IPS-18c (cell line): Measurements from ENCODE around the gene RAB33B.
A peak's percentile ranks its signal among the peaks of the same experiment; 100 is the strongest.
"Not testable (repeated sequence)": the region's sequence is repeated elsewhere in the genome, so short reads cannot be mapped to it uniquely, and the experiment has no call there.

ENCODE experiments used
- H3K4me3 ChIP-seq: 2 replicates; pipeline ENCODE4 v1.7.0; 2013; ENCODE audit warnings: low read depth, mild to moderate bottlenecking, low read length, moderate library complexity; ENCODE audit not compliant: insufficient read depth
- H3K9me3 ChIP-seq: one replicate; pipeline ENCODE4 v1.6.1; 2013; ENCODE audit warnings: mild to moderate bottlenecking, low read length, moderate library complexity; ENCODE audit not compliant: control insufficient read depth, insufficient read depth

RAB33B gene

DNA sequence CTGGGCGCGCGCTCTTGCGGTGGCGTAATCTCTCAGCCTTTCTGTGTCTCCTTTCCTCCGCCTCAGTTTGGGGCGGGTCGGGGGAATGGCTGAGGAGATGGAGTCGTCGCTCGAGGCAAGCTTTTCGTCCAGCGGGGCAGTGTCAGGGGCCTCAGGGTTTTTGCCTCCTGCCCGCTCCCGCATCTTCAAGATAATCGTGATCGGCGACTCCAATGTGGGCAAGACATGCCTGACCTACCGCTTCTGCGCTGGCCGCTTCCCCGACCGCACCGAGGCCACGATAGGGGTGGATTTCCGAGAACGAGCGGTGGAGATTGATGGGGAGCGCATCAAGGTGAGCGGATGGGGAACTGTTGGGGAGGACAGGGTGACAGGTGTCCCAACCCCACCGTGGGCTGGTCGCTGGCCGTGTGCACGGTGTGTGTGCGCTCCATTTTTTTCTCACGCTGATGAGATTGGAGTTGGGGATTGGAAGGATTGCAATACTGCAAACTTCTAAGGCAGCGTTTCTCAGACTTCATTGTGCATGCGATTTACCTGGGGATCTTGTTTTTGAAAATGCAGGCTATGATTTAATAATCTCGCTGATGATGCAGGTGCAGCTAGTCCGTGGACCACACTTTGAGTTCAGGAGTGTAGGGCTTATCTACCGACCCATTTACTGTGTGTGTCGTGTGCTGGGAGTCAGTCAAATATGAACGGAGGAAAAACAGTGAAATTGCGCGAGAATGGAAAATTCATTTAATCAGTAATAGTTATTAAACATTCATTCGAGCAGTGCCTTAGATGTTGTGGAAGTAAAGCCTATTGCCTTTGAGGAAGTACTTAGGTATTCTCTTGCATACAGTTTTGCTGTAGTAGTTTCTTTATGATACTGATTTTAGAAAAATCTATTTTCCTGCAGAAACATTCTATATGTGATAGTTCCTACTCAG is at the start of gene RAB33B:
Gene RAB33B (plus strand): TSS at position 11 of the 935 bp plus-strand sequence. CDS start 75 bp downstream, at position 86.
- H3K9me3 ChIP-seq = no peaks in the 10 kb centered on the region
- peak within 1 kb of the TSS; percentile 97 for H3K4me3 ChIP-seq

DNA sequence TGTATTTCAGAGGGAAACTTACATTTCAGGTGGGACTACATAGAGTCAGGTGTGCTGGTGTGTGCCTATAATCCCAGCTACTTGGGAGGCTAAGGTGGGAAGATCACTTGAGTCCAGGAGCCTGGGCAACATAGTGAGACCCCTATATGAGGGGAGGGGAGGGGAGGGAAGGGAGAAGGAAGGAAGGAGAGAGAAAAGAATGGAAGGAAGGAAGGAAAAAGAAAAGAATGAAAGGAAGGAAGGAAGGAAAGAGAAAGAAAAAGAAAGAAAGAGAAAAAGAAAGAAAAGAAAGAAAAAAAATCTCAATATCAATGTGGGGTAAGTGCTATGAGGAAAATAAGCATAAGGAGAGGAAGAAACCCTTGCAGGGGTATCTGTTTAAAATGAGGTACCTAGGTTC is 43.6 kb upstream of the RAB33B start:
- H3K9me3 ChIP-seq = peaks cover 2% of the 10 kb centered on the region
- no peak overlapping the region for H3K4me3 ChIP-seq

DNA sequence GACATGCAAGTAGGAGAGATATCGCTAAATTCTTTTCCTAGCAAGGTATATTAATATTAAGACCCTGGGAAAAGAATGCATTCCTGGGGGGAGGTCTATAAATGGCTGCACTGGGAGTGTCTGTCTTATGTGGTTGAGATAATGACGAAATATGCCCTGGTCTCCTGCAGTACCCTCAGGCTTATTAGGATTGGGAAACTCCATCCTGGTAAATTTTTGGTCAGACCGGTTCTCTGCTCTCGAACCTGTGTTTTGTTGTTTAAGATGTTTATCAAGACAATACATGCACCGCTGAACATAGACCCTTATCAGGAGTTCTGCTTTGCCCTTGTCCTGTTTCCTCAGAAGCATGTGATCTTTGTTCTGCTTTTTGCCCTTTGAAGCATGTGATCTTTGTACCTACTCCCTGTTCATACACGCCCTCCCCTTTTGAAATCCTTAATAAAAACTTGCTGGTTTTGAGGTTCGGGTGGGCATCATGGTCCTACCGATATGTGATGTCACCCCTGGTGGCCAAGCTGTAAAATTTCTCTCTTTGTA is 39.2 kb upstream of the RAB33B start:
- not testable (repeated sequence) for H3K9me3 ChIP-seq, H3K4me3 ChIP-seq

DNA sequence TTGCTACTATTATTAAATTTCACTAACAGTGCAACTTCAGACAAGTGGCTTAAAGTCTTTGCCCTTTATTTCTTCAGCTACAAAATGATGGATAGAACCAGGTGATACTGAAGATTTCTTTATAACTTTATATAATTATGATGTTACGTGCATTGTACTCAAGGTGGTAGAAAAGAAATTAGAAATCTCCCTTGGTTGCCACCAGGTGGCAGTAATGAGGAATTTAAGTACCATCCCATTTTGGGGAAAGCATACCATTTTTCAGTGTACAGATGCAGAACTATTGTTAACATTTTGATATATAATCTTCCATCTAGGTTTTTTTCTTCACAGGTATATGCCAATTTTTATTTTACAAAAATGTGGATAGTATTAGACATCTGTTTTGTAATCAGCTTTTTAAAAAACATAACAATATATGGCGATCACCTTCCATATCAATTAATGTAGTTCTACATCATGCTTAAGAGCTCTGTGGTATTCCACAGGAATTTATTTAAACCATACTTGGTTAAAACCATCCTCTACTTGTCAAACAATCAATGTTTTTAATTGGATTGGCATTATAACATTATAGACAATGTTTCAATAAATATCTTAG is 37.7 kb upstream of the RAB33B start:
- Histone ChIP-seq H3K9me3 (peaks cover 3% of the 10 kb centered on the region), H3K4me3 (no peak overlapping the region)

DNA sequence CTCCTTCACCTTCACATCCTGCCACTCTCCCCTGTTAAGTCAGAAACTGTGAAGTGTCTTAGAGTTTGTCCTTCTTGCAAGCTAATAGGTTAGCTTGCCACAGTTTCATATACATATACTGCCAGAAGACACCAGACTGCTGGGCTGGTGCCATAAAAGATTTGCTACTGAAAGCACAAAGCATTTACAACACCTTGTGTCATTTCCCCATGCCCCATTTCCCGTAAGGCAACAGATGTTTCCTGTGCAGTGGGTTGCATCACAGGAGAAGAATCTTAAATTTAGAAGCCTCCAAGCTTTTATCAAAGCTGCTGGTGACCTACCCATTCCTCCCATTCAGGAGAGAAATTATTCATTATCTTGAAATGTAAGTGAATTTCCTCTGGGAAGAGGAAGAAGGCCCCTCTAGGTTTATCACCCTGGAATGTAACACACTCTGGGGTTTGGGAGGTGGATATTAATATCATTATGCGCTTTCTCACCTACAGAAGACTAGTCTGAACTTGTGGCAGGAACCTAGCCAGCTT is 34.5 kb upstream of the RAB33B start:
- no peak overlapping the region for H3K4me3 ChIP-seq

DNA sequence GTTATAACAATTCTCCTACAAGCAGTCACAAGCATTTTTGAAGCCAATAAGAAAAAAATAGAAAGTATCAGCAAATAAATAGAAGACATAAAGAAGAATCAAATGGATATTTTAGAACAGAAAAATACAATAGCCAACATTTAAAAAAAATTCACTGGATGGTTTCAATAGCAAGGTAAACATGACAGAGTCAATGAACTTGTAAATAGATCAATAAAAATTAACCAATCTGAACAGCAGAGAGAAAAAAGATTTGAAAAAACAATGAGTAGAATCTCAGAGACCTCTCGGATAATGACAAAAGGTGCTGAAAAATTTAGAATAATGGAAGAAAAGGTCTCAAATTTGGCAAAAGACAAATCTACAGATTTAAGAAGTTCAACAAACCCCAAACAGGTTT is 33.3 kb upstream of the RAB33B start:
- Histone ChIP-seq H3K9me3 (no peaks in the 10 kb centered on the region), H3K4me3 (no peak overlapping the region)

More for the DNA sequence above, 34.5 kb upstream of the RAB33B start:
- H3K9me3 ChIP-seq = peaks cover 3% of the 10 kb centered on the region

DNA sequence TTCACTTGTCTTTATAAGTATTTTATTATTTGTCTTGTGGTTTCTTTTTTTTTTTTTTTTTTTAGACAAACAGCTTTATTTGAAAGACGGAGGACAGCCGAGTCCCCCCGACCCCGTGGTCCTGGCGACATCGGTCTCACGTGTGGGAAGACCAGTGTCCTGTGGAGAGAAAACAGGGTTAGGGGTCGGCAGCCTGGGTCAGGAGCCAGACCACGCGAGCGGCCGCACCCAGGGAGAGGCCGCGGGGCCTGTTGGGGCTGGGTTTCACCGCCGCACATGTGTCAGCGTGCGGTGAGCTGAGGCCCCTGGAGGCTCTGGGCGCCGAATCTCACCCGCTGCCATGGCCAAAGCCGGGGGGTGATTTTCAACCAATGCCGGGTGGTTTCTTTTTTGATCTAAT is 17.8 kb upstream of the RAB33B start:
- Histone ChIP-seq H3K9me3 (no peaks in the 10 kb centered on the region), H3K4me3 (no peak overlapping the region)

DNA sequence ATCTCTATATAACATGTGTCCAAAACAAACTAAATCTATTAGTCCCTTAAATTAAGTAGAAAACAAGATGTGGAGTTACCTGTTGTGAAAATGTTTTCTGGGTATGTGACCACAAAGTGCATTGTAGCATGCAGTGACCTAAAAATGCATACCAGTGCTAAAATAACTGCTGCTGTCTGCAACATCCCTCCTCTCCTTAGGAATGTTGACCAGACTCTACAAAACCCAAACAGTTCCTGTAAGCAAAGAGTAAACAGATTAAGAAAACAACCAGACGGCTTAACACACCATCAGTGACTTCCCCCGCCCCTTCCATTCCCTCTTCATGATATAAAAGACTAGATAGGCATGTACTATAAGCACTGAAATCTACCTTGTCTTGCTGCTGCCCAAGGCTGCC is 15.8 kb upstream of the RAB33B start:
- no peak overlapping the region for H3K4me3 ChIP-seq
- H3K9me3 ChIP-seq = no peaks in the 10 kb centered on the region

DNA sequence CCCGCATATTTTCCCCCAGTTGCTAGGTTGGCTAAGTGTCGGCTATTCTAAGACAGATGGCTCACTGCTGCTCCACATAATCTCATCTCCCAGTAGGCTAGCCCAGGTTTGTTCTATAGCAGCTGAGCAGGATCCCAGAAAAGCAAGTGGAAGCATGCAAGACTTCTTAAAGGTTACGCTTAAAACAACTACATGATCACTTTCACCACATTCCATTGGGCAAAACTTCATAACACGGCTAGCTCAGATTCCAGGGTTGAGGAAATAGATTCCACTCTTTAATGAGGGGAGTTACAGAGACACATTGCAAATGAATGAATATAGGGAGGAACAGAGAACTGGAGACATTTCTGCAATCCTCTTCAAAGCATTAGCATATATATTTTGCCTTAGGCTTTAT is 12.9 kb upstream of the RAB33B start:
- Histone ChIP-seq H3K4me3 (no peak overlapping the region), H3K9me3 (no peaks in the 10 kb centered on the region)

DNA sequence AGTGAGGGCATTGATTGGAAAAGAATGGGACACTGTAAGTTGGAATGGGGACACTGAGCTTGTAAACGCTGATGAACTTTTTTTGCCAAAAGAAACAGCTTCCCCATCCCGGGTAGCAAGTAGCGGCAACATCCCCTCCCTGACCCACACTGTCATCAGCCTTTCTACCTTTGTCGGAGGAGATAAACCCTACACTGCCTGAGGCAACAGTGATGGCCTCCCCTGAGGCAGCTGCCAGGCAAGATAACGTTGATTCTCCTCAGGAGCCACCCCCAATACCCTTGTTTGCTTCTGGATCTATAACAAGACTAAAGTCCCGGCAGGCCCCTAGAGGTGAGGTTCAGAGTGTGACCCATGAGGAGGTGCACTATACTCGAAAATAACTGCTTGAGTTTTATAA is 10.3 kb upstream of the RAB33B start:
- Histone ChIP-seq H3K9me3 (no peaks in the 10 kb centered on the region), H3K4me3 (no peak overlapping the region)

DNA sequence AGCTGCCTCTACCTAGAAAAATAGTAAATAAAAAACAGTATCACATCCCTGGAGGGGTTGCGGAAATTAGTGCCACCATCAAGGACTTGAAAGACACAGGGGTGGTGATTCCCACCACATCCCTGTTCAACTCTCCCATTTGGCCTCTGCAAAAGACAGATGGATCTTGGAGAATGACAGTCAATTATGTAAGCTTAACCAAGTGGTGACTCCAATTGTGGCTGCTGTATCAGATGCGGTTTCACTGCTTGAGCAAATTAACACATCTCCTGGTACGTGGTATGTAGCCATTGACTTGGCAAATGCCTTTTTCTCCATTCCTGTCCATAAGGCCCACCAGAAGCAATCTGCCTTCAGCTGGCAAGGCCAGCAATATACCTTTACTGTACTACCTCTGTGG is 9.0 kb upstream of the RAB33B start:
- not testable (repeated sequence) for H3K9me3 ChIP-seq, H3K4me3 ChIP-seq

DNA sequence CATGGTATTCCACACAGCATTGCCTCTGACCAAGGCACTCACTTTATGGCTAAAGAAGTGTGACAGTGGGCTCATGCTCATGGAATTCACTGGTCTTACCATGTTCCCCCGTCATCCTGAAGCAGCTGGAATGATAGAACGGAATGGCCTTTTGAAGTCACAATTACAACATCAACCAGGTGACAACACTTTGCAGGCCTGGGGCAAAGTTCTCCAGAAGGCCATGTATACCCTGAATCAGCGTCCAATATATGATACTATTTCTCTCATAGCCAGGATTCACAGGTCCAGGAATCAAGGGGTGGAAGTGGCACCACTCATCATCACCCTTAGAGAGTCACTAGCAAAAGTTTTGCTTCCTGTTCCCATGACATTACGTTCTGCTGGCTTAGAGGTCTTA is 6.8 kb upstream of the RAB33B start:
- H3K9me3 ChIP-seq, H3K4me3 ChIP-seq: not testable (repeated sequence)

DNA sequence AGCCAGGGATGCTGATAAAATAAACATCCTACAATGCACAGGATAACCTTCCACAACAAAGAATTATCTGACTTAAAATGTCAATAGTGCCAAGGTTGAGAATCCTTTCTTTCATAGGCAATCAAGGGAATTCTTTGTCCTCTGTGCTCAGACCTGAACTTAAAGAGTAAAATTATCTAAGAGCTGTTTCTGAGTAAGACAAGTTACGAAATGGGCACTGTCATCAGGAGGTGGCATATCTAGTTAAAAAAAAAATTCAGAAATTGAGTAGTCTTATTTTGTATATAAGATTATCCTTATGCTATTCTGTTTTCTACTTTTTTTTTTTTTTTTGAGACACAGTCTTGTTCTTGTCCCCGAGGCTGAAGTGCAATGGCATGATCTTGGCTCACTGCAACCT is 3.3 kb upstream of the RAB33B start:
- Histone ChIP-seq H3K4me3 (no peak overlapping the region), H3K9me3 (no peaks in the 10 kb centered on the region)

DNA sequence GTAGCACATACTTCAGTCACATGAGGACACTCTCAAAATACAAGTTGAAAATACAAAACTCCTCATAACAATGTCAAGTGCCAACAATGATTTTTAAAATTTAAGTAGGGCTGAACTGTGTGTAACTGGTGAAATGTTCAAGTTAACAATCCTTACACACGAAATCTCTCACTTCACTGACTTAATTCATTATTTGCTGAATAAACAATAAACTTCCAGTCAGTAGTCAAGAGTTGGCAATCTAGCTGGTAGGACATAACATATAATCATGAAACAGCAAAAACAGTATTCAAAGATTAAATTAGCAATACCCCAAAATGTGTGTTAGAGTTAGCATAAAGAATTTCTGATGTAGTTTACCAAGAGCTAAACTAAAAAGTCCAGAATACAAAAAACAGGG is 1.9 kb upstream of the RAB33B start:
- no peak overlapping the region for H3K4me3 ChIP-seq

DNA sequence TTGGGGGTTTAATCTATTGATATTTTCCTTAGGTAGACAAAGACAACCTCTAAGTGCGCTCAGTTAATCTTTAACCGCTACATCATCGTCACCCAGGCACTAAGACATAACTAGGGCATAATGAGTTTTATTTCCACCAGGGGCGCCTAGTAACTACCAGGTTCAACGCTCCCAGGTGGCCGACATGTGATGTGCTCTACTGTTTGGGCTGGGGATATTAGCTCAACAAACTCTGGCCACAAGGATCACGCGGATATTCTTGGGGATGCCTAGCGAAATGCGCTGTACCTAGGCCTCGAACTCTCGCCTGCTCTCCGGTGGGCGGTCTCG is 915 bp upstream of the RAB33B start:
- Histone ChIP-seq H3K4me3 (peak overlapping the region; percentile 97), H3K9me3 (no peaks in the 10 kb centered on the region)

More for the DNA sequence above, 1.9 kb upstream of the RAB33B start:
- H3K9me3 ChIP-seq = no peaks in the 10 kb centered on the region

DNA sequence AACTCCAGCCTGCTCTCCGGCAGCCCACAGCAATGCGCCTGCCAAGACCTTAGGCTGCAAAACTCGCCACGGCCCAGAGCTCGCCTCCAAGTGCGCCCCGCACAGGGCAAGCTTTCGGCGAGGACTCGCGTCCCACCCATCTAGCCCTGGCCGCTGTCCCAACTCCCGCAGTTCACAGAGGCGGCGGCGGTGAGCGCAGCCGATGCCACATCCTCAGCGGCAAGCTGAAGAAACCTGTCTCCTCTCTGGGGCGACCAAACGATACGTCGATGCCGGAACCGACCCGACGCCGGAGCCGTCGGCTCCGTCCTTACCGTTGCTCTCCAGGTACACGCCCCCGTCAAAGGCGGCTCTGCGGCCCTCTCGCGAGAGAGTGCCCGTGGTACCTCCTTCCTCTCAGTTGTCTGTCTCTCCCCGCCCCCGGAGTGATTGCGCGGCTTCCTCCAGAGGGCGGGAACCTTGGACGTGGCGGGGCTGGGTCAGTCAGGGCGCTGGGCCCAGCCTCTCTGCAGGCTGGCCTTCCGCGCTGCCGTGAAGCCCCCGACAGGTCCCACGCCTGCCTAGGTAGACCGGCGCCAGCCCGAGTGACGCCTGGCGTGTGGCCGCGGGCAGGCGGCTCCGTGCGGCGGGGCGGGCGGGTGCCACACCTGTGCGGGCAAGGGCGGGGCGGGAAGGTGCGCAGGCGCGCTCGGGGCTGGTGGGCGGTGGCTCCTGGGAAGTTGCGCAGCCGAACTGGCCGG is 380 bp upstream of the RAB33B start:
- Histone ChIP-seq H3K4me3 (peak overlapping the region; percentile 97), H3K9me3 (no peaks in the 10 kb centered on the region)

DNA sequence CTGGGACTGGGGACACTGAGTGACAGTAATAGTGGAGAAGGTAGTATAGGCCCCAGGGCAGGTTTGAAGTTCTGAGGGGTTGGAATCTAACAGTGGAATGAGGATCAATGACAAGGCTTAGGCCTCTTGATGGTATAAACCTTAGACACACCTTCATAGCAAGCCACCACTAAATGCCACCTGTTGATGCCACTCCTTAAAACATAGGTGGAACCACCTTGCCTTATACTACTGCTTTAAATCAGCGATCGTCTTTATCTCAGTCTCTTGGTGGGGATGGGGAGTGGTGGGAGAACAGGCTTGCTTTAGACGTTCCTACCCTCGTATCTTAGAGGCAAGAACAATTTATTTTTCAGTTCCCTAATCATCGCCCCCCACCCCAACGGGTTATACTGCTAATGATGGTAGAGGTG is 1.2 kb downstream of the RAB33B start:
- Histone ChIP-seq H3K4me3 (peak overlapping the region; percentile 97), H3K9me3 (no peaks in the 10 kb centered on the region)
